ENCODE data around the gene RFX7.

The RFX7 gene

GRCh38 chr15:56244038-56244810 is 545 bp upstream of the RFX7 start:
- DNase-seq (ENCODE audit: low read depth in 2 of 2), result peak in 1 of 2 experiments; percentile 28

- DNase-seq (ENCODE audit: low read depth in 2 of 2), result no peak
These were observed 1.0 kb downstream of the RFX7 start for GRCh38 chr15:56242576-56243162.

GRCh38 chr15:56241374-56242105 is 2.1 kb downstream of the RFX7 start:
- no peak for DNase-seq (ENCODE audit: low read depth in 2 of 2)

GRCh38 chr15:56240390-56240789 is 3.3 kb downstream of the RFX7 start:
- DNase-seq (ENCODE audit: low read depth in 2 of 2), result no peak

- no peak for DNase-seq (ENCODE audit: low read depth in 2 of 2)
These were observed 7.5 kb downstream of the RFX7 start for GRCh38 chr15:56236197-56236596.

GRCh38 chr15:56234804-56235203 is 8.9 kb downstream of the RFX7 start:
- no peak for DNase-seq (ENCODE audit: low read depth in 2 of 2)

GRCh38 chr15:56233549-56233948 is 10.1 kb downstream of the RFX7 start:
- DNase-seq (ENCODE audit: low read depth in 2 of 2), result no peak

GRCh38 chr15:56232058-56232457 is 11.6 kb downstream of the RFX7 start:
- DNase-seq (ENCODE audit: low read depth in 2 of 2), result no peak

- no peak for DNase-seq (ENCODE audit: low read depth in 2 of 2)
These were observed 14.8 kb downstream of the RFX7 start for GRCh38 chr15:56228854-56229253.

- DNase-seq (ENCODE audit: low read depth in 2 of 2), result no peak
These were observed 15.3 kb downstream of the RFX7 start for GRCh38 chr15:56228352-56228751.

GRCh38 chr15:56227780-56228179 is 15.9 kb downstream of the RFX7 start:
- no peak for DNase-seq (ENCODE audit: low read depth in 2 of 2)

- DNase-seq (ENCODE audit: low read depth in 2 of 2), result no peak
These were observed 16.4 kb downstream of the RFX7 start for GRCh38 chr15:56227306-56227705.

GRCh38 chr15:56225520-56225919 is 18.2 kb downstream of the RFX7 start:
- no peak for DNase-seq (ENCODE audit: low read depth in 2 of 2)

GRCh38 chr15:56222302-56222701 is 21.4 kb downstream of the RFX7 start:
- DNase-seq (ENCODE audit: low read depth in 2 of 2), result no peak

GRCh38 chr15:56217341-56217740 is 26.3 kb downstream of the RFX7 start:
- DNase-seq (ENCODE audit: low read depth in 2 of 2), result no peak

GRCh38 chr15:56215769-56216168 is 27.9 kb downstream of the RFX7 start:
- DNase-seq (ENCODE audit: low read depth in 2 of 2), result no peak

- DNase-seq (ENCODE audit: low read depth in 2 of 2), result no peak
These were observed 31.6 kb downstream of the RFX7 start for GRCh38 chr15:56211960-56212550.

- no peak for DNase-seq (ENCODE audit: low read depth in 2 of 2)
These were observed 32.6 kb downstream of the RFX7 start for GRCh38 chr15:56211064-56211463.

GRCh38 chr15:56208641-56209155 is 35.0 kb downstream of the RFX7 start:
- DNase-seq (ENCODE audit: low read depth in 2 of 2), result no peak

GRCh38 chr15:56208185-56208584 is 35.5 kb downstream of the RFX7 start:
- DNase-seq (ENCODE audit: low read depth in 2 of 2), result no peak

GRCh38 chr15:56207711-56208110 is 36.0 kb downstream of the RFX7 start:
- DNase-seq (ENCODE audit: low read depth in 2 of 2), result no peak

GRCh38 chr15:56207092-56207491 is 36.6 kb downstream of the RFX7 start:
- no peak for DNase-seq (ENCODE audit: low read depth in 2 of 2)

All from stimulated activated CD4-positive, alpha-beta T cell treated with anti-CD3 and anti-CD28 coated beads, Interleukin-12 subunit alpha, Interleukin-12 subunit beta, amount 100 ng/mL, for 24 hours (primary cell).